Mesenchymal stem cell (in vitro differentiated cells and primary cell): ENCODE measurements around the gene CRTC1.

Source experiments
- DNase-seq: peaks from one replicate; pipeline ENCODE4 v3.0.0-alpha.2; 2013
- H2AFZ ChIP-seq: one replicate; pipeline ENCODE4 v1.6.1; 2013; ENCODE audit warnings: low read depth, mild to moderate bottlenecking, control low read depth, inconsistent platforms, low read length, moderate library complexity
- H2AK5ac ChIP-seq: 2 replicates; pipeline ENCODE4 v1.6.1; 2013; ENCODE audit warnings: low read length, moderate library complexity, mild to moderate bottlenecking, inconsistent platforms; ENCODE audit not compliant: severe bottlenecking
- H2BK120ac ChIP-seq: one replicate; pipeline ENCODE4 v1.6.1; 2013; ENCODE audit warnings: low read depth, mild to moderate bottlenecking, inconsistent platforms, low read length, moderate library complexity
- H2BK12ac ChIP-seq, 2 experiments: one replicate each; pipeline ENCODE4 v1.6.1; 2013; ENCODE audit warnings: inconsistent platforms in 2 of 2, low read length in 2 of 2, mild to moderate bottlenecking in 2 of 2, moderate library complexity in 2 of 2, control low read depth in 1 of 2
- H2BK15ac ChIP-seq: one replicate; pipeline ENCODE4 v1.6.1; 2013; ENCODE audit warnings: mild to moderate bottlenecking, low read depth, inconsistent platforms; ENCODE audit not compliant: poor library complexity, severe bottlenecking
- H2BK5ac ChIP-seq: 2 replicates; pipeline ENCODE4 v1.6.1; 2013; ENCODE audit warnings: low read depth, mild to moderate bottlenecking, low read length, control low read depth, inconsistent platforms; ENCODE audit not compliant: poor library complexity, severe bottlenecking
- H3K14ac ChIP-seq, 2 experiments: one replicate each; pipeline ENCODE4 v1.6.1; 2013; ENCODE audit warnings: inconsistent platforms in 2 of 2, low read length in 2 of 2, control low read depth in 1 of 2, mild to moderate bottlenecking in 1 of 2, moderate library complexity in 1 of 2
- H3K18ac ChIP-seq, 2 experiments: one replicate each; pipeline ENCODE4 v1.6.1; 2013; ENCODE audit warnings: inconsistent platforms in 2 of 2, low read length in 2 of 2, control low read depth in 1 of 2, low read depth in 1 of 2, mild to moderate bottlenecking in 1 of 2
- H3K23ac ChIP-seq, 2 experiments: one replicate each; pipeline ENCODE4 v1.6.1; 2013; ENCODE audit warnings: inconsistent platforms in 2 of 2, low read length in 2 of 2, mild to moderate bottlenecking in 2 of 2, moderate library complexity in 2 of 2, control low read depth in 1 of 2
- H3K27ac ChIP-seq: 2 replicates; pipeline ENCODE4 v1.5.1; 2013; ENCODE audit warnings: mild to moderate bottlenecking, moderate library complexity, low read length, control low read depth, inconsistent platforms; ENCODE audit not compliant: poor library complexity, severe bottlenecking
- H3K27me3 ChIP-seq, 2 experiments: 2 replicates each; pipeline versions ENCODE4 v1.6.1 to v1.7.0; 2013; ENCODE audit warnings: low read length in 2 of 2, mild to moderate bottlenecking in 2 of 2, moderate library complexity in 2 of 2, control low read depth in 1 of 2, inconsistent platforms in 1 of 2; ENCODE audit not compliant: control insufficient read depth in 1 of 2, insufficient read depth in 1 of 2
- H3K36me3 ChIP-seq, 2 experiments: 2 replicates each; pipeline versions ENCODE4 v1.6.1 to v1.7.0; 2013; ENCODE audit warnings: low read length in 2 of 2, control low read depth in 1 of 2, inconsistent platforms in 1 of 2, low read depth in 1 of 2, mild to moderate bottlenecking in 1 of 2; ENCODE audit not compliant: insufficient read depth in 2 of 2, control insufficient read depth in 1 of 2
- H3K4ac ChIP-seq, 2 experiments: one replicate each; pipeline ENCODE4 v1.6.1; 2013; ENCODE audit warnings: inconsistent platforms in 2 of 2, low read length in 2 of 2, mild to moderate bottlenecking in 2 of 2, moderate library complexity in 2 of 2, control low read depth in 1 of 2, low read depth in 1 of 2
- H3K4me1 ChIP-seq: 2 replicates; pipeline ENCODE4 v1.6.1; 2013; ENCODE audit warnings: low read depth, low read length, control low read depth; ENCODE audit not compliant: control insufficient read depth, insufficient read depth
- H3K4me2 ChIP-seq: 2 replicates; pipeline ENCODE4 v1.6.1; 2013; ENCODE audit warnings: low read length, mild to moderate bottlenecking, inconsistent platforms; ENCODE audit not compliant: poor library complexity, severe bottlenecking
- H3K4me3 ChIP-seq, 2 experiments: 2 replicates each; pipeline versions ENCODE4 v1.5.1 to v1.7.0; 2013; ENCODE audit warnings: low read length in 2 of 2, mild to moderate bottlenecking in 2 of 2, control low read depth in 1 of 2, low read depth in 1 of 2; ENCODE audit not compliant: insufficient read depth in 1 of 2
- H3K79me1 ChIP-seq: replicated peaks from 2 replicates; pipeline ENCODE4 v1.6.1; 2013; ENCODE audit warnings: mild to moderate bottlenecking, control low read depth, low read length, inconsistent platforms; ENCODE audit not compliant: poor library complexity, severe bottlenecking
- H3K9ac ChIP-seq: 2 replicates; pipeline ENCODE4 v1.7.0; 2013; ENCODE audit warnings: mild to moderate bottlenecking, low read length, moderate library complexity
- H3K9me3 ChIP-seq: 2 replicates; pipeline ENCODE4 v1.7.0; 2013; ENCODE audit warnings: mild to moderate bottlenecking, low read length; ENCODE audit not compliant: control insufficient read depth
- H4K8ac ChIP-seq: one replicate; pipeline ENCODE4 v1.6.1; 2013; ENCODE audit warnings: inconsistent platforms, mild to moderate bottlenecking, low read length, moderate library complexity
- H4K91ac ChIP-seq: one replicate; pipeline ENCODE4 v1.6.1; 2013; ENCODE audit warnings: mild to moderate bottlenecking, low read length, inconsistent platforms
- WGBS: methylation state at CpG from one replicate; pipeline ENCODE4 v1.1.7; 2013; ENCODE audit warnings: mixed read lengths; 5-methylcytosine and 5-hydroxymethylcytosine counted together

CRTC1 gene

DNA sequence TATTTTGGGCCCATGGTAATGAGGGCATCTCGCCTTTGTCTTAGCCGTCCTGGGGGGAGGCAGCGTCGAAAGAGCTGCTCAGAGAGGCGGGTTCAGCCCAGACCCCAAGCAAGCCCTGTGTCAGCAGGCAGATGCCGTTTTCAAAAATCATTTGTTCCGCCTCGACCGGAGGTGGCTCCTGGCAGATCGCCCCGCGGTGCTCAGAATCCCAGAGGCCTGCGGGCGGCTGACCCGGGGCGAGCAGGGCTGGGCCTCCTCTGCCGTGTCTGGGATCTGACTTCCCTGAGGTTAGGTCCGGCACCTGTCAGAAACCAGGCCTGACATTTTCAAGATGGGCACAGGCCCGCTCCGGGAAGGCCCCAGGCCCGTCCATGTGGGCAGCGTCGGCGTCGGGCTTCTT lies 36.1 kb downstream of the CRTC1 start:
- WGBS: 96% methylated on average over 25 of the region's 25 CpGs
- Histone ChIP-seq H2BK12ac (no peak overlapping the region), H3K9me3 (no peaks in the 10 kb centered on the region)

DNA sequence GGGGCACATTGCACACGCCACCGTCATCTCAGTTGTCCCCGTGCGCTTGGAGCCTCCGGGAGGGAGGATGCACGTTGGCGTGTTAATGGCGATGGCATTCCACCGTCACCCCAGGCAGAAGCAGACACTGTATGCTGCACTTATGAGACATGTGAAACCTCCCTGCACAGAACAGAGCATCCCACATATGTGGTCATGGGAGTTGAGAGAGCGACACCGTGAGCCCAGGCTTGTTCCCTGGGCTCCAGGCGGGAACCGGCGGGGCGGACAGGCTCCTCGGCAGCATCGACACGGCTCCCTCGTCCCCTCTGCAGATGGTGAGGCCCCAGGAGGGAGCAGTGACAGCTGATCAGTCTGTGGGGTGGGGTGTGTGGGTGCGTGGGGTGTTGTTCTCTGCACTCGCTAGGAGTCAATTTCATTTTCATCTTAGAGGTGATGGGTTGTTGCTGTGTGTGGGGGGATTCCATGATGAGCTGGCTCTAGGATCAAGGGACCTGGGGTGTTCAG lies 40.4 kb downstream of the CRTC1 start:
- 93% methylated on average over 21 of the region's 21 CpGs for WGBS
- H3K27me3 ChIP-seq: no peaks in the 10 kb centered on the region
- H2AK5ac ChIP-seq: no peak overlapping the region

More for the DNA sequence above, 36.1 kb downstream of the CRTC1 start:
- Histone ChIP-seq H3K79me1 (peaks cover 39% of the 10 kb centered on the region), H3K4me2 (no peak overlapping the region), H3K36me3 (peaks cover 9 to 19% of the 10 kb centered on the region in 2 experiments), H4K8ac (no peak overlapping the region), H2BK120ac (no peak overlapping the region), H2AFZ (no peak overlapping the region), H3K14ac (no peak overlapping the region), H3K4me1 (peaks cover 2% of the 10 kb centered on the region), H3K4ac (no peak overlapping the region), H3K18ac (no peak overlapping the region), H3K9ac (no peak overlapping the region), H2BK5ac (no peak overlapping the region), H3K27me3 (no peaks in the 10 kb centered on the region), H3K4me3 (no peak overlapping the region), H3K27ac (no peak overlapping the region), H3K23ac (no peak overlapping the region), H2AK5ac (no peak overlapping the region), H4K91ac (no peak overlapping the region), H2BK15ac (no peak overlapping the region)
- no peak for DNase-seq

DNA sequence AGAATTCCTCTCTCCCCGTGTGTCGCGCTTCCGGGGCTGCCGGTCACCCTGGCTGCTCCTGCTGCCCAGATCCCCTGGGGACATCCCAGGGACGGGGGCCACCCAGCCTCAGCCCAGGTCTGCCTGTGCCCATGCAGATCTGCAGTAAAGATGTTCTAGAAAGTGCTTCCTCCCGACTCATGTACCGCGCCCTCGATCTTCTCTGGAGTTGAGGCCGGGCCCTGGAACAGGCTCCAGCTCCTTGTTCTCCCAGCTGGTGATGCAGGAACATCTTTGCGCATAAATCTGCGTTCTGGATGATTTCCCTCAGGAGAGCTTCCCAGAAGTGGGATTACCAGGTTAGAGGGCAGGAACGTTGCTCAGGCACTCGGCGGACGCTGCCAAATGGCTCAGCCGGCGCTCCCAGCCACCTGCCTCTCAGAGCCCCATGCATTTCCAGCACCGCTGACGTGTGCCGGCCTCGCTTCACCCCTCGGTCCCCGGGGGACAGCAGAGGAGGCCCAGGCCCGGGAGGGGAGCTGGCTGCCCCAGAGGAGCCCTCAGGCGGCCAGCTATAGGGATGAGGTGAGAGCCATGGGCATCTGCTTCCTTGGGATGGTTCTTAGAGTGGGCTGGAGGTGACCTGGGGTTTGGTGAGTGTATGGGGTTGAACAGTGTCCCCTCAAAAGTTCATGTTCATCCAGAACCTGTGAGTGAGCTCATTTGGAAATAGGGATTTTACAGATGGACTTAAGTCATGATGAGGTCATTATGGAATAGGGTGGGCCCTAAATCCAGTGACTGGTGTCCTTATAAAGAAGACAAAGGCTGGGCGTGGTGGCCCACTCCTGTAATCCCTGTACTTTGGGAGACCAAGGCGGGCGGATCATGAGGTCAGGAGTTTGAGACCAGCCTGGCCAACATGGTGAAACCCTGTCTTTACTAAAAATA lies 42.6 kb downstream of the CRTC1 start:
- Histone ChIP-seq H3K9me3 (no peaks in the 10 kb centered on the region), H3K27me3 (no peaks in the 10 kb centered on the region), H2BK120ac (no peak overlapping the region), H2BK15ac (no peak overlapping the region), H3K79me1 (peaks cover 33% of the 10 kb centered on the region), H3K4me2 (no peak overlapping the region), H3K36me3 (peaks cover 9 to 29% of the 10 kb centered on the region in 2 experiments), H3K23ac (no peak overlapping the region), H3K14ac (no peak overlapping the region), H3K27ac (no peak overlapping the region), H3K4me1 (no peaks in the 10 kb centered on the region), H4K8ac (no peak overlapping the region), H3K18ac (no peak overlapping the region), H4K91ac (no peak overlapping the region), H2AK5ac (no peak overlapping the region), H3K4me3 (no peak overlapping the region), H2BK12ac (no peak overlapping the region), H2AFZ (no peak overlapping the region), H3K4ac (no peak overlapping the region), H2BK5ac (no peak overlapping the region), H3K9ac (no peak overlapping the region)
- no peak for DNase-seq
- 89% methylated on average over 28 of the region's 30 CpGs for WGBS

More for the DNA sequence above, 40.4 kb downstream of the CRTC1 start:
- H3K9me3 ChIP-seq: no peaks in the 10 kb centered on the region
- no peak overlapping the region for H2BK120ac ChIP-seq
- no peak overlapping the region for H3K4ac ChIP-seq
- peak overlapping the region in 1 of 2 experiments; percentile 36 for H3K23ac ChIP-seq
- H3K18ac ChIP-seq: no peak overlapping the region
- peak overlapping the region in 1 of 2 experiments; percentile 22 for H3K4me3 ChIP-seq
- peaks cover 9 to 21% of the 10 kb centered on the region in 2 experiments for H3K36me3 ChIP-seq
- no peak overlapping the region for H3K14ac ChIP-seq
- no peak overlapping the region for H2BK12ac ChIP-seq
- H3K4me2 ChIP-seq: no peak overlapping the region
- peak overlapping the region; percentile 63 for H4K91ac ChIP-seq
- H3K27ac ChIP-seq: no peak overlapping the region
- H2BK5ac ChIP-seq: no peak overlapping the region
- peaks cover 30% of the 10 kb centered on the region for H3K79me1 ChIP-seq
- no peak overlapping the region for H2BK15ac ChIP-seq
- no peak for DNase-seq
- H2AFZ ChIP-seq: no peak overlapping the region
- no peaks in the 10 kb centered on the region for H3K4me1 ChIP-seq
- no peak overlapping the region for H3K9ac ChIP-seq
- H4K8ac ChIP-seq: peak overlapping the region; percentile 40

DNA sequence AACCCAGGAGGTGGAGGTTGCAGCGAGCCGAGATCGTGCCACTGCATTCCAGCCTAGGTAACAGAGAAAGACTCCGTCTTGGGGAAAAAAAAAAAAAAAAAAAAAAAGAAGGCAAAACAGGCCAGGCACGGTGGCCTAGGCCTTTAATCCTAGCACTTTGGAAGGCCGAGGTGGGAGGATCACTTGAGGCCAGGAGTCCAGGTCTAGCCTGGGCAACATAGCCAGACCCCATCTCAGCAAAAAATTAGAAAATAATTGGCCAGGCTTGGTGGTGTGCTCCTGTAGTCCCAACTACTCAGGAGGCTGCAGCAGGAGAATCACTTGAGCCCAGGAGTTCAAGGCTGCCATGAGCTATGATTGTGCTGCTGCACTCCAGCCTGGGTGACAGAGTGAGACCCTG lies 43.4 kb downstream of the CRTC1 start:
- H3K14ac ChIP-seq: no peak overlapping the region
- no peak overlapping the region for H2BK15ac ChIP-seq
- H3K4me1 ChIP-seq: peaks cover 5% of the 10 kb centered on the region
- 83% methylated on average over 6 of the region's 6 CpGs for WGBS
- DNase-seq: no peak
- no peak overlapping the region for H3K4me2 ChIP-seq
- H2BK120ac ChIP-seq: no peak overlapping the region
- no peaks in the 10 kb centered on the region for H3K27me3 ChIP-seq
- no peak overlapping the region for H3K18ac ChIP-seq
- no peak overlapping the region for H3K9ac ChIP-seq
- H4K91ac ChIP-seq: no peak overlapping the region
- no peak overlapping the region for H2AK5ac ChIP-seq
- H2AFZ ChIP-seq: no peak overlapping the region
- H3K23ac ChIP-seq: no peak overlapping the region
- no peak overlapping the region for H3K4ac ChIP-seq
- H3K4me3 ChIP-seq: no peak overlapping the region
- H3K79me1 ChIP-seq: peaks cover 33% of the 10 kb centered on the region
- H2BK5ac ChIP-seq: no peak overlapping the region
- peaks cover 9 to 30% of the 10 kb centered on the region in 2 experiments for H3K36me3 ChIP-seq
- H2BK12ac ChIP-seq: no peak overlapping the region
- H4K8ac ChIP-seq: no peak overlapping the region
- no peaks in the 10 kb centered on the region for H3K9me3 ChIP-seq
- no peak overlapping the region for H3K27ac ChIP-seq
